NT2/D1 (cell line): ENCODE measurements around the gene CLEC16A.

Experiments used
- YY1 ChIP-seq: IDR thresholded peaks from 2 replicates; pipeline ENCODE4 v1.6.1; 2011; ENCODE audit not compliant: insufficient read length, insufficient read depth
- ZNF274 ChIP-seq: IDR thresholded peaks from 2 replicates; pipeline ENCODE4 v1.6.1; 2011; ENCODE audit warnings: mild to moderate bottlenecking, low read depth, low read length

GRCh38 chr16:11180489-11180888 is 236.1 kb downstream of the CLEC16A start:
- no peak for TF ChIP-seq YY1
- TF ChIP-seq ZNF274: no peak
